CD4-positive, alpha-beta T cell treated with Interleukin-17A for 4 hours (primary cell): ENCODE measurements around the gene NMT1.

ENCODE experiments used
- DNase-seq: peaks from one replicate; pipeline ENCODE4 v3.0.0-alpha.2; 2020; ENCODE audit warnings: mixed read lengths

Gene NMT1

DNA sequence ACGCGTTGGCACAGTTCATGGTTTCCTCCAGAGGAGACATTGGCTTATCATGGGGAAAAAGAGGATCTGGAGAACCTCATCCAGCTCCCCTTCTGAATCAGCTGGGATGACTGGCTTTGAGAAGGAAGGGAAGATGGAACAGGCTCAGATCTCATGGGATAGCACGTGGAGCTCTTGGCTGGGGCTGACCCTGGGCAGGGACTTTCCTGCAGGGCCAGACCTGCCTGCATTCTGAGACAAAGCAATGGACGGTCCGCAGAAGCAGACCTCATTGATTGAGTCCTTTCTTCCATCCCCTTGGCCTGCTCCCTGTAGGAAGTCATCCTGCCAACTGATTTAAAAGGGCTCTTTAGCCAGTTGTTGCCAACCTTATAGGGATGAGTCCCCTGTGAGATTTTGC, 45.0 kb downstream of the NMT1 start:
- no peak for DNase-seq

GRCh38 chr17:45106582-45106981, 45.5 kb downstream of the NMT1 start:
- DNase-seq: no peak

GRCh38 chr17:45107293-45108010, 46.3 kb downstream of the NMT1 start:
- no peak for DNase-seq

DNA sequence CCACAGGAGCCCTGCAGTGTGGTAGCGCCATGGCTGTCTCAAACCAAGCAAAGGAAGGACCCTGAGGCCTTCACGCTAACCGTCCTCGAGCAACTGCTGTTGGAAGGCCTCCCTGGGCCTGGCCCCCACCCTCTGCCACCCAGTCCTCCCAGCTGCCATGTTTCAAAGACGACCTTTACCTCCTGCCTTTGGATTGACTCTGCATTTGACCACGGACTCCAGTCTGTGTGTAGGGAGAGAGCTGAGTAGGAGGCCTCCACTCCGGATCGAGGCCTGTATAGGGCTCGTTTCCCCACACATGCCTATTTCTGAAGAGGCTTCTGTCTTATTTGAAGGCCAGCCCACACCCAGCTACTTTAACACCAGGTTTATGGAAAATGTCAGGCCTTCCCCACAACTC, 46.9 kb downstream of the NMT1 start:
- no peak for DNase-seq

DNA sequence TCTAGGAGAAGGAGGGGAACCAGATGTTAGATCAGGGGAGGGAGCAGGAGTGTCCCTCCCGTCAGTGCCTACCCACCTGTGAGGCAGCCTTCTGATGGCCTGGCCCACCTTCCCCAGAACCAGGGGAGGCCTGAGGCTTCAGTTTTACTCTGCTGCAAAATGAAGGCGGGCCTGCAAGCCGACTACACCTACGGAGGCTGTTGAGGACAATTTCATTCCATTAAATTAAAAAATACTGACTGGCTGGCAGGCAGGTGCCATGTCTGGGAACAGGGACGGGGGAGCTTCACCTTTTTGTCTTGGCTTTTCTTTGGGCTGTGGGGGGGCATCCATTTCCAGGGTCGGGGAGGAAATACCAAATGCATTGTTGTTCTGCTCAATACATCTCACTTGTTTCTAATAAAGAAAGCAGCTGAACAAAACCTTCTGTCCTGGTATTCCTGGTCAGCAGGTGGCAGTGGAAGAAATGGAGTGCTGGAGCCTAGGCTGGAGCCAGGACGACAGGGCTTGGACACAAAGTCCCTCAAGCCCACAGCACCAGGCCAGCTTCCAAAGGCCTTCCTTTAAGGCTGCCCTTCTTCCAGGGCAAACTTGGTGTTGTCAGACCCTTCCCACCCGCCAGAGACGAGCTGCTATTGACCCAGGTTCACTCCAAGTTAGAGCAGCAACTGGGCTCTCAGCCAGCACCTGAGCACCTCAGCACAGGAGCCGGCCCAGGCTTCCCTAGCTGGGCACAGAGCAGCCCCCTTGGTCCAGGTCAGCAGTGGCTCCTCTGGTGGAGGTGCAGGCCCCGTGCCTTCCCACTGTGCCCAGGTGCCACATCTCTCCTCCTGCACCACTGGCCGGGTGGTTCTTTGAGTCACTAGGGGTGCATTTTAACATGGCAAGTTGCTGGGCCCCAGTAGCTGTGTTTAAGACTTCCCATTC, 47.7 kb downstream of the NMT1 start:
- no peak for DNase-seq

- DNase-seq: no peak
Observed at GRCh38 chr17:45110676-45111611, 49.8 kb downstream of the NMT1 start.

DNA sequence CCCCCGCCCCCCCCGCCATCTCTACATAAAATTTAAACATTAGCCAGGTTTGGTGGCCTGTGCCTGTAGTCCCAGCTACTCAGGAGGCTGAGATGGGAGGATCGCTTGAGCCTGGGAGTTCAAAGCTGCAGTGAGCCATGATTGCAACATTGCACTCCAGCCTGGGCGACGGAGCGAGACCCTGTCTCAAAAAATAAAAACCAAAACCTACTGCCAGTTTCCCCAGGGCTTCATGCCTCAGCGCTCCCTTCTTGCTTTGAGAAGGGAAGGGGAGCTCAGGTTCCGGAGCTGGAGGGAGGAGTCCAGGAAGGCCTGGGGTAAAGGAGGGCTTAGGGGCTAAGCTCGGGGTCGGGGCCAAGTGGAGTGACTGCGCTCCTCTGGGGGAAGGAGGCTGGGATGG, 50.7 kb downstream of the NMT1 start:
- DNase-seq: no peak

GRCh38 chr17:45112559-45113423, 51.7 kb downstream of the NMT1 start:
- DNase-seq: no peak

DNA sequence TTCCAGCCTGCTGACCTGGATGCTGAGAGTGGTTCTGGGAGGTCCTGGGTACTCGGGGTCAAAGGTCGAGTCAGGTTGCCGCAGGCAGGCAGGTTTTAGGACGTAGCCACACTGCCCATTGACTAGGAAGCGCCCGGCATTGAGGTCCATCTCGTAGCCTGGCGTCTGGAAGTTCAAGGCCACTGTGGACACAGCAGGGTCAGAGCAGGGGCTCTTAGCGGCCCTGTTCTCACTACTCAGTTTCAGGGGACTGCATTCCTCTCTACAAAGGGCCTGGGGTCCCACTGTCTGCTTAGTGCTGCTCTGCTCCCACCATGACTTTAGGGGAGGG, 52.3 kb downstream of the NMT1 start:
- DNase-seq: no peak

- DNase-seq: no peak
Observed at GRCh38 chr17:45114117-45114932, 53.2 kb downstream of the NMT1 start.

GRCh38 chr17:45115015-45115625, 54.0 kb downstream of the NMT1 start:
- DNase-seq: no peak

- DNase-seq: no peak
Observed at GRCh38 chr17:45115871-45116270, 54.8 kb downstream of the NMT1 start.

GRCh38 chr17:45116434-45117016, 55.4 kb downstream of the NMT1 start:
- DNase-seq: no peak

DNA sequence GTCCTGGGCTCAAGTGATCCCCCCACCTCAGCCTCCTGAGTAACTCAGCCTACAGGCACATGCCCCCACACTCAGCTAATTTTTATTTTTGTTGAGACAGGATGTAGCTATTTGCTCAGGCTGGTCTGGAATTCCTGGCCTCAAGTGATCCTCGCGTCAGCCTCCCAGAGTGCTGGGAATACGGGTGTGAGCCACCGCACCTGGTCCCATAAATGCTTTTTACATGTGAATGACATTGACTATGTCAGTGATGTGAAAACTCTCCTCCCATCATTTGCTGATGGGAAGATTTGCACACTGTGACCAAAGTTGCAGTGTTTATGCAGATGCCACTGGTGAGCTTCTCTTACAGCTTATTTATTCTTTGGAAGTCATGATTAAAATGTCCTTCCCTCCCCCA, 56.2 kb downstream of the NMT1 start:
- no peak for DNase-seq

DNA sequence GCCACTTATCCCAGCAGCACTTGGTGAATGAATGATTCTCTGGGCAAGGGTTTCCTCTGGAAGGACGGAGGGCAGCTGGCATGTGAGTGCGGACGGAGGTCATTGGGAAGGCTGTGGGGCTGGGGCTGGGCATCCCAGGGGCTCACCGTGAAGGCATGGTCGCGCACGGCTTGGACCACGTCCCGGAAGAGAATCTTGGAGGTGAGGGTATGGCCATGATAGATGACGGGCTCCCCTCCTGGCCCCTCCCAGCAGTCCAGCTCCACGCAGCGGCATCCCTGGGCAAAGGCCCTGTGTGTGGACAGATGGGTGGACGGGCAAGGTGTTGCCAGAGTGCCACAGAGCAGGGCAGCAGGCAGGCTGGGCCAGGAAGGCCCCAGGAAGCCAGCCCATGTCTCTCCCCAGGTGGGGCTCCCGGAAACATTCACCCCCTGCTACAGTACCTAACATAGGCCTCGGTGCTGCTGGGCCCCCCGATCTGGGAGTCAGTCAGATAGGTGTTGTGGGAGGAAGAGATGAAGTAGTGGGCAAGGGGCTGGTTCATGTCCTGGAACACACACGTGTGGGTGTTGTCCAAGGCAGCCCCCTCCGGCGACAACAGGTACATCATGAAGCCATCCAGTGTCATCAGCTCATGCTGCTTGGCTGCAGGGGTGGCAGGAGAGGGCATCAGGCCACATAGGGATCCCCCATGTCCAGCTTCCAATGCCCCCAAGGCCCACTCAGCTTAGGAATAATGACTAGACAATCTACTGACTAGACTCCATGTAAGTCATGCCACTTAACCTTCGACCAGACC, 56.9 kb downstream of the NMT1 start:
- DNase-seq: no peak

DNA sequence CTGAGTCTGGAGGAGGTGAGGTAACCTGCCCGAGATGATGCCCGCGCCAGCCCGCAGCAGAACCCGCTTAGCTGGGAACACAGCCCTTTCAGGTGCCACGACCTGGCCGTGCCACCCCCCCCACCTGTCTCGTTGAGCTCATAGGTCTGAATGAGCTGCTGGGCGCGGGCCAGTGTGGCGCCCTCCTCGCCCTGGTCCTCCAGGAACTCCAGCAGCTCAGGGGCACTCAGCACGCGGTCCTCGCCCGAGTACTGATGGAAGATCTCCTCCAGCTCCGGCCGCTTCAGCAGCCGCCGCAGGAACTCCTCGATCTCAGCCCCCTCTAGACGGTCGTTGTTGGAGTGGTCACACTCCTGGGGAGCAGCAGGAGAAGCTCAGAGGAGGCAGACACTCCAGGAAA, 57.6 kb downstream of the NMT1 start:
- no peak for DNase-seq

DNA sequence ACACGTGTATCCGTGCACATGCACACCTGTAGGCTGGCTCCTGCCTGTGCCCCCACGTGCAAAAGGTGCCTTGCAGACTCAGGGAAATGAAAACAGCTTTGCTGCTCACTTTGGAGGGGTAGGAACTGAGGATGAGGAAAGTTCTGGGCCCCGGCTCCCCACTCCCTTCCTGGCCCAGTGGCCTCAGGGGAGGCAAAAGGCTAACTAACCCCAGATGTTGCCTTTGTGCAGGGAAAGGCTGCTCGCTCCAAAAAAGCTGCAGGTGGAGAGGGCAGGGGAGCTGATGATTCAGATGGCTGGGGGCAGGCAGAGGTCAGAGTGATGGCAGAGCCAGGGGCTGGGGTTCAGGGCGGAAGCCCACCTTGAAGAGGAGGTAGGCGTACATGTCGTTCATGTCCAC, 58.8 kb downstream of the NMT1 start:
- no peak for DNase-seq

- DNase-seq: no peak
Observed at GRCh38 chr17:45120558-45120957, 59.4 kb downstream of the NMT1 start.

- DNase-seq: no peak
Observed at GRCh38 chr17:45121055-45121454, 59.9 kb downstream of the NMT1 start.
